Bronchial smooth muscle cell (primary cell): Measurements from ENCODE around the gene CALR3. TPM values are rescaled to one million over a fixed set of nuclear protein-coding genes. Genes with fewer than 3 reads are reported as not detected.

Source experiments
- total RNA-seq: library from RNA; depleted of rRNA; stranded (reverse); fragments of >200 nt; gene quantifications from 2 replicates; pipeline ENCODE4 v1.2.1, GENCODE V29; 2014

CALR3 gene, protein sequence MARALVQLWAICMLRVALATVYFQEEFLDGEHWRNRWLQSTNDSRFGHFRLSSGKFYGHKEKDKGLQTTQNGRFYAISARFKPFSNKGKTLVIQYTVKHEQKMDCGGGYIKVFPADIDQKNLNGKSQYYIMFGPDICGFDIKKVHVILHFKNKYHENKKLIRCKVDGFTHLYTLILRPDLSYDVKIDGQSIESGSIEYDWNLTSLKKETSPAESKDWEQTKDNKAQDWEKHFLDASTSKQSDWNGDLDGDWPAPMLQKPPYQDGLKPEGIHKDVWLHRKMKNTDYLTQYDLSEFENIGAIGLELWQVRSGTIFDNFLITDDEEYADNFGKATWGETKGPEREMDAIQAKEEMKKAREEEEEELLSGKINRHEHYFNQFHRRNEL
- total RNA-seq, result 0.16 TPM in 1 of 2 replicates, not detected in the other

DNA sequence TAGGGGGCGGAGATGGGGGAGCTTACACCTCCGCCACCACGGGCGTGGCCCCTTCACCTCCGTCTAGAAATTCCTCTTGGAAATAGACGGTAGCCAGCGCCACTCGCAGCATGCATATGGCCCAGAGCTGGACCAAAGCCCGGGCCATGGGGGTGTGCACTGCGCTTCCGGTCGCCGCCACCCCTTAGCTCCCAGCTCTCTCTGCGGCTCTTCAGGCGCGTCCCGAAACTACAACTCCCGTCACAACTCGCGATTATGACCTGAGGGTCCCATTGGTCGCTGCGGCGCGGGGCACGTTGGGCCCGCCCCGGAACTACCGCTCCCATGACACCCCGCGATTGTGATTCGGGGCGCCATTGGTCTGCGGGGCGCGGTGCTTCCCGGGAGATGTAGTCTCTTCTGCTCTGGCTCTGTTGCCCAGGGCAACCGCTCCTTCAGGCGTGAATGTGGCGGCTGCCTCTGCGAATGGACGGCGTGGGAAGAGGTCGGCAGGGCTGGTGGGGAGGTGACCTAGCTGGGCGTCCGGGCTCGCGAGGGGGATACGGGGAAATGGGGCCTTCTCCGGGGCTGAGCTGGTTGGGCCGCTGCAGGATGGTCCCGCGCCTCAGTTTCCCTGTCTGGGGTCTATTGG lies at the start of gene CALR3, which contains the start of gene C19orf44:
Gene CALR3 (minus strand): TSS at position 186 of the 631 bp plus-strand sequence. CDS start 38 bp downstream, at position 148.
Gene C19orf44 (plus strand): TSS at position 413 of the 631 bp plus-strand sequence. CDS start 4,399 bp downstream, outside the sequence.

DNA sequence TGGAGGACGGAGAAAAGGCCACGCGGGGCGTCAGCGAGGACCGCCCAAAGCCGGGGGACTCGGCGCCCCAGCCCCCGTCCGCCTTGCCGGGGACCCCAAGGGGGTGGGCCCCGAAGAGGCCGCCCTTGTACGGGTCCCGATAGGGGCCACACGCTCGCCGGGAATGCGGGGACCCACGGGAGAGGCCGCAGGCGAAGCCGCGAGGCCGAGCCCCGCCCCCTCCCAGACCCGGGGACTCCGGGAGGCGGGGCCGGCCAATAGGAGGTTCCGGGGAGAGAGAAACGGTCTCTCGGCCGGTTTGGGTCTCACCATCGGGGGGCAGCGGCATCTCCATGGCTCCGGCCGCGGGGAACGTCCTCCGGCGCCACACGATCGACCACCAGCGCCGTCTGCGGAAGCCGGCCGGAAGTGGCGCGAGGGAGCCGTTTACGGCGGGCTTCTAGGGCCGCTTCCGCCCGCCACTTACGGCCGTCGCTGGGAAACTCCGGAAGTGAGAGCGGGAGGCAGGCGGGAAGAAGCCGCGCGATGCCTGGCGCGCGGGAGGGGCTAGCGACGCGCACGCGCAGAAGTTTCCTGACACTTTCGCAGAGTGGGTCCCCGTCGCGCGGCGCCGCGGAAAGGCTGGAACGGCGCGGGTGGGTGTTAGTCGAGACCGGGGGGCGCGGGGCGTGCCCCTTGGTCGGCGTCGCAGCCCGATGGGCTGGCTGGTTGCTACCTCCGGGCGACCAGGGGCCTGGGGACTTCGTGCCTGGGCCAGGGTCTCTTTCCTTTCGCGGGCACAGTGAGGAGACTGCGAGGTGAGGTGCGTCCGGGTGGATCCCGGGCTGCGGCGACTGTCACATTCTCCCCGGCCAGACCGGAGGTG lies 46.3 kb upstream of the CALR3 start, which contains the start of gene CHERP:
Gene CHERP (minus strand): TSS at position 393 of the 865 bp plus-strand sequence. CDS start 59 bp downstream, at position 334.

Other genes starting within 250 kb of the CALR3 start
- 0.34 and 0.63 TPM in 2 replicates for gene KLF2, start 171.3 kb downstream of the CALR3 start, total RNA-seq
- gene EPS15L1, start 24.2 kb downstream of the CALR3 start, total RNA-seq, result 7.7 and 8.8 TPM in 2 replicates
- gene C19orf44, start 227 bp upstream of the CALR3 start, total RNA-seq, result 2.0 and 2.6 TPM in 2 replicates
- 4.4 and 4.6 TPM in 2 replicates for gene CHERP, start 46.3 kb upstream of the CALR3 start, total RNA-seq
- gene SLC35E1, start 76.2 kb upstream of the CALR3 start, total RNA-seq, result 11.0 and 12.6 TPM in 2 replicates
- gene MED26, start 132.0 kb upstream of the CALR3 start, total RNA-seq, result 3.6 and 4.4 TPM in 2 replicates
- gene SMIM7, start 164.0 kb upstream of the CALR3 start, total RNA-seq, result 57.1 and 83.3 TPM in 2 replicates
- 3.2 and 4.8 TPM in 2 replicates for gene TMEM38A, start 165.0 kb upstream of the CALR3 start, total RNA-seq
- gene NWD1, start 223.7 kb upstream of the CALR3 start, total RNA-seq, result under 0.01 TPM in 1 of 2 replicates, not detected in the other